ENCODE measurements around the gene SPEG. TPM values are rescaled to one million over a fixed set of nuclear protein-coding genes. Genes with fewer than 3 reads are reported as not detected.

SPEG gene
- total RNA-seq, 1 experiment from 2014 or later: 30.7 TPM

DNA sequence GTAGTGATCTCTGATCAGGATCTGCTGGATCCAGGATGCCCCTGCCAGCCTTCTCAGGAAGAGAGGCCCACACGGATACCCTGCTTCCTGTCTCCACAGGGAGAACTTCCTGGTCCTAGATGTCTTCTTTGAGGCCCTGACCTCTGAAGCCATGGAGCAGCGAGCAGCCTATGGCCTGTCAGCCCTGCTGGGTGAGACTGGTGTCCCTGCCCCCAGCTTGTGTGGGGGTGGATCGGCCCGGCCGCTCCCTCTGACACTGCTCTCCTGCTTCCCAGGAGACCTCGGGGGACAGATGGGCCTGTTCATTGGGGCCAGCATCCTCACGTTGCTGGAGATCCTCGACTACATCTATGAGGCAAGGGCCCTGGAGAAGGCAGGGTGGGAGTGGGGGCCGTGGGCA, 102.3 kb downstream of the SPEG start:
- Histone ChIP-seq H3K9me3 (ENCODE audit: low read length) (no peaks in the 10 kb centered on the region), H3K4me3 (ENCODE audit: low read length) (no peak overlapping the region), H3K9ac (ENCODE audit: low read length) (no peak overlapping the region), H3F3A (ENCODE audit: low read length, unreplicated experiment) (no peaks in the 10 kb centered on the region), H3K4me1 (ENCODE audit: insufficient read depth, low read length) (peaks cover under 1% of the 10 kb centered on the region; the same call in 1 of the 2 replicates), H4K20me1 (ENCODE audit: low read length) (no peaks in the 10 kb centered on the region), H3K79me2 (ENCODE audit: low read length) (peaks cover 1% of the 10 kb centered on the region), H3K36me3 (ENCODE audit: low read depth, low read length) (peaks cover 13% of the 10 kb centered on the region), H2AFZ (ENCODE audit: low read length) (no peak overlapping the region), H3K27me3 (ENCODE audit: low read length) (no peaks in the 10 kb centered on the region), H3K9me2 (replicated peaks; ENCODE audit: low read length) (no peaks in the 10 kb centered on the region), H3K4me2 (ENCODE audit: low read length) (no peak overlapping the region), H3K27ac (ENCODE audit: low read length) (no peak overlapping the region)
- POLR2A ChIA-PET (ENCODE audit: unreplicated experiment): no interaction called here
- CTCF ChIA-PET: no interaction called here
- intact Hi-C loops (cut with micrococcal nuclease): no loop called here
- TF ChIP-seq, protein P1, sequence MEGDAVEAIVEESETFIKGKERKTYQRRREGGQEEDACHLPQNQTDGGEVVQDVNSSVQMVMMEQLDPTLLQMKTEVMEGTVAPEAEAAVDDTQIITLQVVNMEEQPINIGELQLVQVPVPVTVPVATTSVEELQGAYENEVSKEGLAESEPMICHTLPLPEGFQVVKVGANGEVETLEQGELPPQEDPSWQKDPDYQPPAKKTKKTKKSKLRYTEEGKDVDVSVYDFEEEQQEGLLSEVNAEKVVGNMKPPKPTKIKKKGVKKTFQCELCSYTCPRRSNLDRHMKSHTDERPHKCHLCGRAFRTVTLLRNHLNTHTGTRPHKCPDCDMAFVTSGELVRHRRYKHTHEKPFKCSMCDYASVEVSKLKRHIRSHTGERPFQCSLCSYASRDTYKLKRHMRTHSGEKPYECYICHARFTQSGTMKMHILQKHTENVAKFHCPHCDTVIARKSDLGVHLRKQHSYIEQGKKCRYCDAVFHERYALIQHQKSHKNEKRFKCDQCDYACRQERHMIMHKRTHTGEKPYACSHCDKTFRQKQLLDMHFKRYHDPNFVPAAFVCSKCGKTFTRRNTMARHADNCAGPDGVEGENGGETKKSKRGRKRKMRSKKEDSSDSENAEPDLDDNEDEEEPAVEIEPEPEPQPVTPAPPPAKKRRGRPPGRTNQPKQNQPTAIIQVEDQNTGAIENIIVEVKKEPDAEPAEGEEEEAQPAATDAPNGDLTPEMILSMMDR (conservative IDR thresholded peaks at IDR 0.05; ENCODE audit: low read depth, low read length): no peak
- TF ChIP-seq EZH2phosphoT487 (IDR thresholded peaks at IDR 0.05; ENCODE audit: borderline replicate concordance, low read length) (no peak), EZH2 (IDR thresholded peaks at IDR 0.05; ENCODE audit: low read length, unreplicated experiment) (no peak)
- ATAC-seq: no peak
- DNase-seq: no peak
- BruUV-seq (replicated peaks): no TSS peak

DNA sequence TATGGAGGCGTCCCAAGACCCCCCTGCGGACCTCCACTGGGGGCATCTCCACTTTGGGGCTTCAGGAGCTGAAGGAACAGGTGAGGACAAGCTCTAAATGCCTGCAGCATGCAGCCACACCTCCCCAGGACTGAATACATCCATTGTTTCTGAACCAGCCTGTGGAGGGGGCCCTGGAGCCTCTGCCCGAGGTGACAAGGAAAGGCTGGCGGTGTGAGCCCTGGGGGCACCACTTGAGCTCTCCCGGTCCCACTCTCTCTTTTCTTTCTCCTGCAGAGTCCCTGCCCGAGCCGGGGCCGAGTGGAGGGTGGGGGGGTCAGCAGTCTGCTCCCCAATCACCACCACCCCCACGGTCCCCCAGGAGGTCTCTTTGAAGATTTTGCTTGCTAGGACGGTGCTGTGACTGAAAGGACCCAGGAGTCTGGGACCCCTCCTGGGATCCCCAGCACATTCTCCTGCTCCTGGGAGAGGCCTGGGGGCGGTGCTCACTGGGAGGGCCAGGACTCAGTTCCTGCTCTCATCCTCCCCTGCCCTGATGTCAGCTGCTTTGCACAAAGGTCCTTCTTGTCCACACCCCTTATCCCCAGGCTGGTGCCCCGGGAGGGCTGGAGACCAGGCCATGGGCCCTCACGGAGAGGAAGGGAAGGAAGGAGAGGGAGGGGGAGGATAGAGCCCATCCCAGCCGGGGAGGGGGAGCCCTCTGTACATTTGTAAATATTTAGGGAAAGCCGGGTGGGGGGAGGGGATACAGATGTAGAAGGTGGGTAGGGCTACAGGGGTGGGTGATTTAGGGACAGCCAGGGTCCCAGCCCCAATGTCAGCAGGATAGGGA, 103.2 kb downstream of the SPEG start:
- ATAC-seq (no peak), DNase-seq (no peak)
- no peaks in the 10 kb centered on the region for H3K9me3 ChIP-seq (ENCODE audit: low read length)
- ChIA-PET POLR2A (ENCODE audit: unreplicated experiment) (no interaction called here), CTCF (no interaction called here)
- TF ChIP-seq, protein P1 (conservative IDR thresholded peaks at IDR 0.05; ENCODE audit: low read depth, low read length): 0 out of 2 replicates have a peak, but pooled peaks have one; percentile 18
- no peak for TF ChIP-seq EZH2 (IDR thresholded peaks at IDR 0.05; ENCODE audit: low read length, unreplicated experiment)
- no peak overlapping the region for H2AFZ ChIP-seq (ENCODE audit: low read length)
- peaks cover 7% of the 10 kb centered on the region; the same call in 1 of the 2 replicates for H3K4me1 ChIP-seq (ENCODE audit: insufficient read depth, low read length)
- H3K27me3 ChIP-seq (ENCODE audit: low read length): no peaks in the 10 kb centered on the region
- no TSS peak for BruUV-seq (replicated peaks)
- intact Hi-C loops (cut with micrococcal nuclease): no loop called here
- no peak overlapping the region for H3K4me3 ChIP-seq (ENCODE audit: low read length)
- no peak overlapping the region for H3K27ac ChIP-seq (ENCODE audit: low read length)
- peaks cover 13% of the 10 kb centered on the region for H3K36me3 ChIP-seq (ENCODE audit: low read depth, low read length)
- no peaks in the 10 kb centered on the region for H3F3A ChIP-seq (ENCODE audit: low read length, unreplicated experiment)
- H4K20me1 ChIP-seq (ENCODE audit: low read length): no peaks in the 10 kb centered on the region
- H3K9me2 ChIP-seq (replicated peaks; ENCODE audit: low read length): no peaks in the 10 kb centered on the region
- no peak overlapping the region for H3K4me2 ChIP-seq (ENCODE audit: low read length)
- H3K79me2 ChIP-seq (ENCODE audit: low read length): peaks cover 10% of the 10 kb centered on the region
- H3K9ac ChIP-seq (ENCODE audit: low read length): no peak overlapping the region

DNA sequence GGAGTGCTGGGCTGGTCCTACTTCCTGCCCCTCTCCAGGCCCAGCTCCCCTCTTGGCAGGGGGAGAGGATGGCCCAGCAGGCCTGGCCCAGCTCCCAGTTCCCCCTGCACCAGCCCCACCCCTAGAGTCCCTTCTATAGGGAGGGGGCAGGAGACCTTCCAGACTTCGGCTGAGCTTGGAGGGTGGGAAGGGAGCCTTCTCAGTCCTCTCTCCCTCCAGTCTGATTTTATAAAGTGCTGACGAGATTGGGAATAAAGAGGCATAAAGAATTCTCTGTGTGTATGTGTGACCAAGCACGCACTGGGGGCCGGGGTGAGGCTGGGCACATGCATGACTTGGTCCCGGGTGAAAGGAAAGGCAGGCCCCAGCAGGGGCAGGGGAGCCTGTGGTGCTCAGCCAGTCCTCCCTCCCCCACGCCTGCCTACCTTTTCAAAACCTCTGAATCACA, 103.9 kb downstream of the SPEG start:
- POLR2A ChIA-PET (ENCODE audit: unreplicated experiment): no interaction called here
- intact Hi-C loops (cut with micrococcal nuclease): no loop called here

More for the DNA sequence above, 103.9 kb downstream of the SPEG start:
- Histone ChIP-seq H3K9me3 (ENCODE audit: low read length) (no peaks in the 10 kb centered on the region), H3K79me2 (ENCODE audit: low read length) (peaks cover 14% of the 10 kb centered on the region), H4K20me1 (ENCODE audit: low read length) (no peaks in the 10 kb centered on the region), H2AFZ (ENCODE audit: low read length) (no peak overlapping the region), H3K27me3 (ENCODE audit: low read length) (no peaks in the 10 kb centered on the region), H3K9me2 (replicated peaks; ENCODE audit: low read length) (no peaks in the 10 kb centered on the region), H3K9ac (ENCODE audit: low read length) (no peak overlapping the region), H3K36me3 (ENCODE audit: low read depth, low read length) (peaks cover 13% of the 10 kb centered on the region), H3F3A (ENCODE audit: low read length, unreplicated experiment) (no peaks in the 10 kb centered on the region), H3K27ac (ENCODE audit: low read length) (no peak overlapping the region), H3K4me2 (ENCODE audit: low read length) (no peak overlapping the region), H3K4me1 (ENCODE audit: insufficient read depth, low read length) (peaks cover 7% of the 10 kb centered on the region; the same call in 1 of the 2 replicates), H3K4me3 (ENCODE audit: low read length) (no peak overlapping the region)
- ATAC-seq (no peak), DNase-seq (no peak)
- TF ChIP-seq EZH2 (IDR thresholded peaks at IDR 0.05; ENCODE audit: low read length, unreplicated experiment) (no peak), EZH2phosphoT487 (IDR thresholded peaks at IDR 0.05; ENCODE audit: borderline replicate concordance, low read length) (no peak)
- TF ChIP-seq, protein P1 (conservative IDR thresholded peaks at IDR 0.05; ENCODE audit: low read depth, low read length): no peak
- CTCF ChIA-PET: no interaction called here
- BruUV-seq (replicated peaks): no TSS peak

Measured in PC-3 (cell line).